Kidney epithelial cell (primary cell): ENCODE data around the gene CFAP77. TPM values are rescaled to one million over a fixed set of nuclear protein-coding genes. Genes with fewer than 3 reads are reported as not detected.

ENCODE experiments used
- DNase-seq: peaks from one replicate; pipeline ENCODE4 v3.0.0-alpha.2; 2010; ENCODE audit warnings: low read depth
- H3K27me3 ChIP-seq: 2 replicates; pipeline ENCODE4 v1.6.0; 2011; ENCODE audit warnings: low read length; ENCODE audit not compliant: control insufficient read depth, insufficient read depth
- H3K36me3 ChIP-seq: 2 replicates; pipeline ENCODE4 v1.5.1; 2011; ENCODE audit warnings: low read length; ENCODE audit not compliant: control insufficient read depth, insufficient read depth
- H3K4me3 ChIP-seq: 2 replicates; pipeline ENCODE4 v1.5.1; 2011; ENCODE audit warnings: low read depth, mild to moderate bottlenecking, control low read depth, low read length
- CTCF ChIP-seq: IDR thresholded peaks from 2 replicates; pipeline ENCODE4 v1.5.1; 2011; ENCODE audit warnings: mild to moderate bottlenecking, moderate library complexity, low read length, control low read depth, inconsistent platforms; ENCODE audit not compliant: insufficient read depth, poor library complexity, severe bottlenecking
- total RNA-seq: library from RNA; depleted of rRNA; stranded (reverse); fragments of >200 nt; gene quantifications from 2 replicates; pipeline ENCODE4 v1.2.3, GENCODE V29; 2015

Gene CFAP77
- total RNA-seq, 1 donor from 2014 or later: 0.58 TPM

- DNase-seq: no peak
- Histone ChIP-seq H3K27me3 (peaks cover 17% of the 10 kb centered on the region), H3K36me3 (no peaks in the 10 kb centered on the region), H3K4me3 (no peak overlapping the region)
- TF ChIP-seq CTCF: no peak
Measured at GRCh38 chr9:132426639-132427414, 16.8 kb downstream of the CFAP77 start.

- Histone ChIP-seq H3K27me3 (peaks cover 12% of the 10 kb centered on the region), H3K36me3 (no peaks in the 10 kb centered on the region), H3K4me3 (no peak overlapping the region)
- no peak for TF ChIP-seq CTCF
- no peak for DNase-seq
Measured at GRCh38 chr9:132430998-132431397, 21.0 kb downstream of the CFAP77 start.

- no peak for DNase-seq
- TF ChIP-seq CTCF: no peak
- Histone ChIP-seq H3K27me3 (peaks cover 5% of the 10 kb centered on the region), H3K36me3 (no peaks in the 10 kb centered on the region), H3K4me3 (no peak overlapping the region)
Measured at GRCh38 chr9:132434881-132435280, 24.9 kb downstream of the CFAP77 start.

- no peaks in the 10 kb centered on the region for H3K36me3 ChIP-seq
- no peak for TF ChIP-seq CTCF
- peaks cover 10% of the 10 kb centered on the region for H3K27me3 ChIP-seq
- DNase-seq: no peak
- H3K4me3 ChIP-seq: no peak overlapping the region
Measured at GRCh38 chr9:132439153-132439552, 29.1 kb downstream of the CFAP77 start.

GRCh38 chr9:132440735-132441134, 30.7 kb downstream of the CFAP77 start:
- H3K27me3 ChIP-seq: peaks cover 6% of the 10 kb centered on the region
- TF ChIP-seq CTCF: no peak
- no peaks in the 10 kb centered on the region for H3K36me3 ChIP-seq
- no peak overlapping the region for H3K4me3 ChIP-seq
- no peak for DNase-seq

GRCh38 chr9:132441404-132441803, 31.4 kb downstream of the CFAP77 start:
- no peak for DNase-seq
- no peaks in the 10 kb centered on the region for H3K36me3 ChIP-seq
- H3K4me3 ChIP-seq: no peak overlapping the region
- no peak for TF ChIP-seq CTCF
- H3K27me3 ChIP-seq: peaks cover 6% of the 10 kb centered on the region
